Cardiac fibroblast (primary cell): ENCODE measurements around the gene PMS2.
"Not testable (repeated sequence)": the region's sequence is repeated elsewhere in the genome, so short reads cannot be mapped to it uniquely, and the experiment has no call there.

Source experiments
- DNase-seq, 2 donors: peaks; one replicate each; pipeline versions ENCODE4 v3.0.0 to v3.0.0-alpha.2; 2010; ENCODE audit warnings: low read depth in 2 of 2
- H3K4me3 ChIP-seq, 2 donors: replicated peaks in 1 of 2; 1 replicate in 1 of 2; 2 replicates in 1 of 2; pipeline ENCODE4 v1.5.1; 2011; ENCODE audit warnings: low read depth in 2 of 2, low read length in 2 of 2, mild to moderate bottlenecking in 2 of 2, moderate library complexity in 1 of 2
- CTCF ChIP-seq: IDR thresholded peaks from one replicate; pipeline ENCODE4 v1.5.1; 2011; ENCODE audit warnings: low read depth, mild to moderate bottlenecking, low read length, inconsistent platforms

The PMS2 gene

GRCh38 chr7:6008668-6009611 lies at the start of gene PMS2, which contains the start of gene AIMP2:
Gene PMS2 (minus strand): TSS chr7:6009049. CDS start chr7:6009019, 30 bp downstream.
Gene AIMP2 (plus strand): TSS chr7:6009272. CDS start chr7:6009364, 92 bp downstream.
- peak; percentile 98 to 99 for DNase-seq
- H3K4me3 ChIP-seq = peak within 1 kb of the TSS; percentile 84 to 89

GRCh38 chr7:6057316-6058129 lies 48.7 kb upstream of the PMS2 start:
- DNase-seq = peak in 1 of 2 donors; percentile 13
- TF ChIP-seq CTCF = no peak
- H3K4me3 ChIP-seq = peak overlapping the region; percentile 85 to 88

More at GRCh38 chr7:6008668-6009611, at the start of gene PMS2, which contains the start of gene AIMP2:
- TF ChIP-seq CTCF = no peak

- no peak for DNase-seq
- TF ChIP-seq CTCF = no peak
- no peak overlapping the region for H3K4me3 ChIP-seq
These were observed 47.8 kb upstream of the PMS2 start for GRCh38 chr7:6056616-6057015.

- H3K4me3 ChIP-seq, DNase-seq: not testable (repeated sequence)
These were observed 42.3 kb upstream of the PMS2 start for GRCh38 chr7:6051185-6051584.

- no peak for TF ChIP-seq CTCF
- DNase-seq = no peak
- H3K4me3 ChIP-seq = no peak overlapping the region
These were observed 40.9 kb upstream of the PMS2 start for GRCh38 chr7:6049780-6050179.

- no peak for TF ChIP-seq CTCF
- no peak for DNase-seq
- H3K4me3 ChIP-seq = no peak overlapping the region
These were observed 26.8 kb upstream of the PMS2 start for GRCh38 chr7:6035686-6036085.

- no peak for DNase-seq
- H3K4me3 ChIP-seq = no peak overlapping the region
- no peak for TF ChIP-seq CTCF
These were observed 26.3 kb upstream of the PMS2 start for GRCh38 chr7:6035165-6035564.
